Caco-2 (cell line): Measurements from ENCODE around the gene DUSP5. TPM values are rescaled to one million over a fixed set of nuclear protein-coding genes. Genes with fewer than 3 reads are reported as not detected.

Experiments used
- BruUV-seq: library from RNA; stranded (reverse); fragments of 400-500 nt; replicated peaks from 2 replicates; lab custom pipeline; 2021; lab: Mats Ljungman, UMichigan
- CTCF ChIA-PET: fragments of 300-600 bp; sonication (Branson Sonifier 250); formaldehyde crosslinking; loops from one replicate; lab custom pipeline; 2022; ENCODE audit warnings: antibody characterized with exemption; lab: Charles Lee
- POLR2A ChIA-PET: fragments of 300-600 bp; sonication (Branson Sonifier 250); formaldehyde crosslinking; loops from one replicate; lab custom pipeline; 2022; ENCODE audit warnings: antibody characterized with exemption; lab: Charles Lee
- DNase-seq, 2 experiments: peaks; one replicate each; pipeline versions ENCODE4 v3.0.0 to v3.0.0-alpha.2; 2020 to 2022
- H3K27me3 ChIP-seq: replicated peaks from 2 replicates; pipeline ENCODE4 v1.6.0; 2011; ENCODE audit warnings: low read length; ENCODE audit not compliant: control insufficient read depth, insufficient read depth
- H3K36me3 ChIP-seq: 2 replicates; pipeline ENCODE4 v1.5.1; 2011; ENCODE audit warnings: low read length; ENCODE audit not compliant: control insufficient read depth, insufficient read depth
- H3K4me1 ChIP-seq: fragments of 250-450 bp; sonication (Bioruptor Pico); 2 replicates; pipeline ENCODE4 v1.5.1; 2020; ENCODE audit warnings: mild to moderate bottlenecking
- H3K4me3 ChIP-seq: 2 replicates; pipeline ENCODE4 v1.5.1; 2011; ENCODE audit warnings: low read depth, mild to moderate bottlenecking, control low read depth, low read length
- H3K9me3 ChIP-seq: fragments of 250-450 bp; sonication (Bioruptor Pico); 2 replicates; pipeline ENCODE4 v1.5.1; 2020; ENCODE audit warnings: mild to moderate bottlenecking, moderate library complexity
- H3K27ac Mint-ChIP-seq: one replicate; pipeline ENCODE4 v1.8.0; 2022; ENCODE audit warnings: mixed read lengths; ENCODE audit not compliant: unreplicated experiment
- H3K27me3 Mint-ChIP-seq: one replicate; pipeline ENCODE4 v1.8.0; 2022; ENCODE audit warnings: mixed read lengths; ENCODE audit not compliant: insufficient read depth, unreplicated experiment
- H3K36me3 Mint-ChIP-seq: one replicate; pipeline ENCODE4 v1.8.0; 2022; ENCODE audit warnings: mild to moderate bottlenecking, mixed read lengths; ENCODE audit not compliant: insufficient read depth, unreplicated experiment
- H3K4me1 Mint-ChIP-seq: one replicate; pipeline ENCODE4 v1.8.0; 2022; ENCODE audit warnings: low read depth, mixed read lengths; ENCODE audit not compliant: unreplicated experiment
- H3K4me3 Mint-ChIP-seq: one replicate; pipeline ENCODE4 v1.8.0; 2022; ENCODE audit warnings: mild to moderate bottlenecking, moderate library complexity, mixed read lengths; ENCODE audit not compliant: unreplicated experiment
- H3K9me3 Mint-ChIP-seq: one replicate; pipeline ENCODE4 v1.8.0; 2022; ENCODE audit warnings: mixed read lengths; ENCODE audit not compliant: unreplicated experiment
- CTCF ChIP-seq, 2 experiments: fragments of 200-600 bp in 1 of 2; IDR thresholded peaks; 1 replicate in 1 of 2; 2 replicates in 1 of 2; pipeline versions ENCODE4 v1.5.1 to v1.8.0; 2011 to 2022; ENCODE audit warnings: antibody characterized with exemption in 1 of 2, control low read depth in 1 of 2, inconsistent platforms in 1 of 2, low read depth in 1 of 2, low read length in 1 of 2, mild to moderate bottlenecking in 1 of 2, moderate library complexity in 1 of 2; ENCODE audit not compliant: insufficient read depth in 1 of 2, severe bottlenecking in 1 of 2, unreplicated experiment in 1 of 2
- intact Hi-C: fragments of 100-400 bp; cut with micrococcal nuclease; formaldehyde crosslinking; loops from one replicate; pipeline ENCODE4 v1.10.0; 2022; ENCODE audit not compliant: unreplicated experiment
- total RNA-seq: library from RNA; stranded (reverse); gene quantifications from 2 replicates; pipeline ENCODE4 v1.2.3, GENCODE V29; 2022

Gene DUSP5
- total RNA-seq, 1 experiment from 2014 or later, result 15.0 TPM

DNA sequence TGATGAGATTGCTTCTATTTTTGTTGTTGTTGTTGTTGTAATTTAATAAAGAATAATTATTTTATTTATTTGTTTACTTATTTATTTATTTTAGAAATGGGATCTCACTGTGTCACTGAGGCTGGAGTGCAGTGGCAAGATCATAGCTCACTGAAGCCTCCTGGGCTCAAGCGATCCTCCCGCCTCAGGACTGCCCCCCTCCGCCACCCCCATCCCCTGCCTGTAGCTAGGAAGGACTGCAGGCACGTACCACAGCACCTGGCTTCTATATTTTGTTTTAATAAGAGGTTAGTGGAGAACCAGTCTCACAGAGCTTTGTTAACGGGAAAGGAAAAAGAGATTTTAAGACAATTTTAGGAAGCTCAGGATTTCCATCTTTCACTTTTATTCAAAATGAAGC is 50.3 kb downstream of the DUSP5 start:
- no peaks in the 10 kb centered on the region for H3K9me3 Mint-ChIP-seq
- Histone ChIP-seq H3K27me3 (no peaks in the 10 kb centered on the region), H3K4me3 (no peak overlapping the region), H3K9me3 (no peaks in the 10 kb centered on the region), H3K4me1 (no peaks in the 10 kb centered on the region), H3K36me3 (no peaks in the 10 kb centered on the region)
- no peak for TF ChIP-seq CTCF (IDR thresholded peaks at IDR 0.05; ENCODE audit: insufficient read depth in 1 of 2, low read depth in 1 of 2, low read length in 1 of 2, severe bottlenecking in 1 of 2, unreplicated experiment in 1 of 2)
- H3K4me1 Mint-ChIP-seq, result peaks cover 11% of the 10 kb centered on the region
- ChIA-PET CTCF (interaction anchor here (0.6 to 2.0 kb wide), 3 partner anchors 47 to 1568 kb away, joined by 3 to 5 read pairs (median 5); no protein-coding TSS in a partner anchor), POLR2A (no interaction called here)
- H3K4me3 Mint-ChIP-seq, result no peak overlapping the region
- intact Hi-C loops, result no loop called here
- H3K36me3 Mint-ChIP-seq, result no peaks in the 10 kb centered on the region
- DNase-seq, result no peak
- H3K27ac Mint-ChIP-seq, result no peak overlapping the region
- no peaks in the 10 kb centered on the region for H3K27me3 Mint-ChIP-seq
- BruUV-seq, result no TSS peak

DNA sequence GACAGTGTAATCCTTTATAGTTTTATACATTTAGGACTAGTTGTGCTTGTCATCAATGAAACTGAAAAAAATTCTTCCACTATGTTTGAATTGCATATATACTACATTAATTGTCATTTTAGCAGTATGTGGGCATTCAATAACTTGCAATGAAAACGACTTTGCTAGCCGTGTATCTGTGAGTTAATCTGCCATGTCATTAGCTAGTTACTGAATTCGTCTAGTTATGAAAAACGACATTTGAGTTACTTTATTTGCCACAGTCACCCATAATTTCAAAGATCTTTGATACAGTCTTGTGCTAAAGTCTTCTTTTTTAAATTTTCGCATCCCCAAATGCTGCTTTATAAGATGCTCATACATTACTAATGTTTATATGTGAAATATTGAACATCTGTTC is 51.5 kb downstream of the DUSP5 start:
- DNase-seq, result no peak
- peaks cover 16% of the 10 kb centered on the region for H3K4me1 Mint-ChIP-seq
- Histone ChIP-seq H3K4me3 (no peak overlapping the region), H3K9me3 (no peaks in the 10 kb centered on the region), H3K27me3 (no peaks in the 10 kb centered on the region), H3K4me1 (peaks cover 11% of the 10 kb centered on the region), H3K36me3 (no peaks in the 10 kb centered on the region)
- no peak overlapping the region for H3K27ac Mint-ChIP-seq
- no TSS peak for BruUV-seq
- intact Hi-C loops, result no loop called here
- ChIA-PET POLR2A (no interaction called here), CTCF (interaction anchor here (1.5 kb wide), 1 partner anchor 195 kb away, joined by 3 read pairs; no protein-coding TSS in a partner anchor)
- H3K9me3 Mint-ChIP-seq, result no peaks in the 10 kb centered on the region
- no peaks in the 10 kb centered on the region for H3K36me3 Mint-ChIP-seq
- no peak overlapping the region for H3K4me3 Mint-ChIP-seq
- no peak for TF ChIP-seq CTCF (IDR thresholded peaks at IDR 0.05; ENCODE audit: insufficient read depth in 1 of 2, low read depth in 1 of 2, low read length in 1 of 2, severe bottlenecking in 1 of 2, unreplicated experiment in 1 of 2)
- H3K27me3 Mint-ChIP-seq, result no peaks in the 10 kb centered on the region

DNA sequence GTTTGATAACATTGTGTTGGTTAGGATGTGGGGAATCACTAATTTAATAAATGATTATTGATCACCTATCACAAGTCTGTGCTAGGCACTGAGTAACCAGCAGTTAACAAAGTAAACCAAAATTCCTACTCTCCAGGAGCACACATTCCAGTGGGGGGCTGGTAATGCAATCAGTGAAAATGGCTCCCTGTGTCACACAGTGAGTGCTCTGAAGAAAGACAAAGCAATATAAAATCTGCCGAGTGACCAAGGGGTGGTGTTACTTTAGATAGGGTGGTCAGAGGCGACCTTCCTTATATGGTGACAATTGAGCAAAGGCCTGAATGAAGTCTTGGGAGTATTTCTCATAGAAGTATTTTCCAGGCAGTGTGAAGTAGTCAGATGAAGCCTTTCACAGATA is 56.2 kb downstream of the DUSP5 start:
- Mint-ChIP-seq H3K9me3 (no peaks in the 10 kb centered on the region), H3K4me3 (no peak overlapping the region), H3K36me3 (no peaks in the 10 kb centered on the region), H3K4me1 (peaks cover 43% of the 10 kb centered on the region), H3K27ac (peak overlapping the region; percentile 63), H3K27me3 (no peaks in the 10 kb centered on the region)
- ChIA-PET POLR2A (no interaction called here), CTCF (no interaction called here)
- no peak for TF ChIP-seq CTCF (IDR thresholded peaks at IDR 0.05; ENCODE audit: insufficient read depth in 1 of 2, low read depth in 1 of 2, low read length in 1 of 2, severe bottlenecking in 1 of 2, unreplicated experiment in 1 of 2)
- H3K9me3 ChIP-seq, result no peaks in the 10 kb centered on the region
- BruUV-seq, result no TSS peak
- H3K36me3 ChIP-seq, result no peaks in the 10 kb centered on the region
- peaks cover 39% of the 10 kb centered on the region for H3K4me1 ChIP-seq
- DNase-seq, result peak; percentile 35 to 51
- intact Hi-C loops, result loop anchor here (10.0 kb wide), 1 partner anchor 419 kb away; no protein-coding TSS in a partner anchor
- H3K27me3 ChIP-seq, result no peaks in the 10 kb centered on the region
- H3K4me3 ChIP-seq, result no peak overlapping the region
